Measurements from ENCODE around the gene DYSF.

GRCh38 chr2:71554028-71554705, 100.8 kb downstream of the DYSF start:
- TF ChIP-seq, protein P1, sequence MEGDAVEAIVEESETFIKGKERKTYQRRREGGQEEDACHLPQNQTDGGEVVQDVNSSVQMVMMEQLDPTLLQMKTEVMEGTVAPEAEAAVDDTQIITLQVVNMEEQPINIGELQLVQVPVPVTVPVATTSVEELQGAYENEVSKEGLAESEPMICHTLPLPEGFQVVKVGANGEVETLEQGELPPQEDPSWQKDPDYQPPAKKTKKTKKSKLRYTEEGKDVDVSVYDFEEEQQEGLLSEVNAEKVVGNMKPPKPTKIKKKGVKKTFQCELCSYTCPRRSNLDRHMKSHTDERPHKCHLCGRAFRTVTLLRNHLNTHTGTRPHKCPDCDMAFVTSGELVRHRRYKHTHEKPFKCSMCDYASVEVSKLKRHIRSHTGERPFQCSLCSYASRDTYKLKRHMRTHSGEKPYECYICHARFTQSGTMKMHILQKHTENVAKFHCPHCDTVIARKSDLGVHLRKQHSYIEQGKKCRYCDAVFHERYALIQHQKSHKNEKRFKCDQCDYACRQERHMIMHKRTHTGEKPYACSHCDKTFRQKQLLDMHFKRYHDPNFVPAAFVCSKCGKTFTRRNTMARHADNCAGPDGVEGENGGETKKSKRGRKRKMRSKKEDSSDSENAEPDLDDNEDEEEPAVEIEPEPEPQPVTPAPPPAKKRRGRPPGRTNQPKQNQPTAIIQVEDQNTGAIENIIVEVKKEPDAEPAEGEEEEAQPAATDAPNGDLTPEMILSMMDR (IDR thresholded peaks at IDR 0.05), result no peak
- no peak for TF ChIP-seq POLR2A (IDR thresholded peaks at IDR 0.05)

All from esophagus squamous epithelium (tissue), 4 donors.